A549 (cell line): ENCODE data around the gene PBX1. TPM values are rescaled to one million over a fixed set of nuclear protein-coding genes. Genes with fewer than 3 reads are reported as not detected.

Source experiments
- ATAC-seq, 2 experiments: fragments of 200-7000 bp in 1 of 2; fragments of >200 bp in 1 of 2; cut with Nextera tagmentation in 1 of 2; cut with Tn5 transposase in 1 of 2; 3 replicates each; pipeline versions ENCODE4 v1.8.0 to v1.9.1; 2018 to 2020; ENCODE audit warnings: mild to moderate bottlenecking in 1 of 2, moderate library complexity in 1 of 2
- CTCF ChIA-PET: fragments of 300-600 bp; sonication (Branson Sonifier 250); formaldehyde crosslinking; extraction: SDS; loops from one replicate; lab custom pipeline; 2021; ENCODE audit warnings: antibody characterized with exemption, inconsistent platforms; lab: Yijun Ruan, JAX
- POLR2A ChIA-PET: fragments of 350-600 bp; formaldehyde crosslinking; extraction: SDS; loops from one replicate; lab custom pipeline; 2021; ENCODE audit warnings: antibody characterized with exemption, inconsistent platforms; lab: Yijun Ruan, JAX
- DNase-seq, 2 experiments: peaks; one replicate each; pipeline versions ENCODE4 v3.0.0 to v3.0.0-alpha.2; 2011 to 2016; ENCODE audit warnings: low read depth in 1 of 2, low spot score in 1 of 2
- FAIRE-seq: peaks from 2 replicates; lab custom pipeline; 2011; peaks lifted over from hg19 to GRCh38; lab: Jason Lieb, UNC
- H3K27ac ChIP-seq, 2 experiments: fragments of >200 bp; sonication (Bioruptor Twin); formaldehyde crosslinking; 3 replicates each; pipeline ENCODE4 v1.5.1; 2016 to 2017
- H3K4me1 ChIP-seq: fragments of >200 bp; sonication (Bioruptor Twin); formaldehyde crosslinking; 3 replicates; pipeline ENCODE4 v1.6.1; 2016
- H3K4me2 ChIP-seq: fragments of >200 bp; sonication (Bioruptor Twin); formaldehyde crosslinking; 3 replicates; pipeline ENCODE4 v1.6.1; 2016
- H3K4me3 ChIP-seq: fragments of >200 bp; sonication (Bioruptor Twin); formaldehyde crosslinking; 3 replicates; pipeline ENCODE4 v1.5.1; 2016
- H3K9me3 ChIP-seq: fragments of >200 bp; sonication (Bioruptor Twin); formaldehyde crosslinking; 3 replicates; pipeline ENCODE4 v1.6.1; 2016
- CBX2 ChIP-seq: fragments of 200-600 bp; sonication (generic); IDR thresholded peaks from 2 replicates; pipeline ENCODE4 v1.6.1; 2016; ENCODE audit warnings: low read depth, mild to moderate bottlenecking, borderline replicate concordance
- EHF ChIP-seq: fragments of 250-450 bp; sonication (Bioruptor Pico); IDR thresholded peaks from 2 replicates; pipeline ENCODE4 v1.5.0; 2020; ENCODE audit warnings: mild to moderate bottlenecking
- EHMT2 ChIP-seq: fragments of 200-600 bp; sonication (generic); IDR thresholded peaks from 2 replicates; pipeline ENCODE4 v1.6.1; 2016; ENCODE audit warnings: antibody characterized with exemption, low read depth, mild to moderate bottlenecking, moderate library complexity
- EP300 ChIP-seq, 2 experiments: fragments of >200 bp; sonication (Bioruptor Twin); formaldehyde crosslinking; IDR thresholded peaks; 2 replicates in 1 of 2; 3 replicates in 1 of 2; pipeline ENCODE4 v1.6.1; 2016 to 2017
- ESRRA ChIP-seq: fragments of 150-350 bp; IDR thresholded peaks from 2 replicates; pipeline ENCODE4 v1.6.1; 2014; ENCODE audit warnings: mild to moderate bottlenecking, low read length, borderline replicate concordance
- HEYL ChIP-seq: fragments of 250-450 bp; sonication (Bioruptor Pico); IDR thresholded peaks from 2 replicates; pipeline ENCODE4 v1.8.0; 2021; ENCODE audit warnings: mild to moderate bottlenecking, moderate library complexity
- HOXA7 ChIP-seq: fragments of 250-450 bp; sonication (Bioruptor Pico); IDR thresholded peaks from 2 replicates; pipeline ENCODE4 v1.5.0; 2020; ENCODE audit warnings: mild to moderate bottlenecking, moderate library complexity
- HOXB13 ChIP-seq: fragments of 250-450 bp; sonication (Bioruptor Pico); IDR thresholded peaks from 2 replicates; pipeline ENCODE4 v1.5.0; 2020; ENCODE audit warnings: low read depth, mild to moderate bottlenecking, moderate library complexity
- JUN ChIP-seq, 2 experiments: fragments of >200 bp; sonication (Bioruptor Twin); formaldehyde crosslinking; IDR thresholded peaks; 2 replicates in 1 of 2; 3 replicates in 1 of 2; pipeline ENCODE4 v1.6.1; 2016 to 2017
- KDM5A ChIP-seq: fragments of 200-600 bp; sonication (generic); IDR thresholded peaks from 2 replicates; pipeline ENCODE4 v1.6.1; 2016; ENCODE audit warnings: antibody characterized with exemption, mild to moderate bottlenecking
- NR3C1 ChIP-seq: fragments of >200 bp; sonication (Bioruptor Twin); formaldehyde crosslinking; IDR thresholded peaks from 3 replicates; pipeline ENCODE4 v1.6.1; 2017
- RAD21 ChIP-seq, 2 experiments: fragments of >200 bp in 1 of 2; sonication (Bioruptor Twin) in 1 of 2; formaldehyde crosslinking in 1 of 2; IDR thresholded peaks in 1 of 2; conservative IDR thresholded peaks in 1 of 2; 2 replicates in 1 of 2; 3 replicates in 1 of 2; pipeline ENCODE4 v1.6.1; 2012 to 2018; ENCODE audit warnings: inconsistent platforms in 1 of 2
- RARB ChIP-seq: fragments of 250-450 bp; sonication (Bioruptor Pico); IDR thresholded peaks from 2 replicates; pipeline ENCODE4 v1.8.0; 2021; ENCODE audit warnings: mild to moderate bottlenecking, moderate library complexity
- RNF2 ChIP-seq: fragments of 200-600 bp; sonication (generic); IDR thresholded peaks from 2 replicates; pipeline ENCODE4 v1.6.1; 2016; ENCODE audit warnings: low read depth, mild to moderate bottlenecking, antibody characterized with exemption, moderate library complexity, borderline replicate concordance
- SMC3 ChIP-seq: fragments of >200 bp; sonication (Bioruptor Twin); formaldehyde crosslinking; IDR thresholded peaks from 3 replicates; pipeline ENCODE4 v1.6.1; 2018; ENCODE audit warnings: inconsistent platforms
- SREBF2 ChIP-seq: fragments of 450-650 bp; IDR thresholded peaks from 2 replicates; pipeline ENCODE4 v1.6.1; 2014; ENCODE audit warnings: mild to moderate bottlenecking, moderate library complexity
- ZNF302 ChIP-seq: fragments of 250-450 bp; sonication (Bioruptor Pico); IDR thresholded peaks from 2 replicates; pipeline ENCODE4 v1.9.0; 2021; ENCODE audit warnings: inconsistent platforms, mild to moderate bottlenecking, moderate library complexity
- ZSCAN20 ChIP-seq: fragments of 250-450 bp; sonication (Bioruptor Pico); IDR thresholded peaks from 2 replicates; pipeline ENCODE4 v1.8.0; 2022; ENCODE audit warnings: mild to moderate bottlenecking, moderate library complexity
- WGBS: methylation state at CpG from one replicate; pipeline ENCODE4 v1.1.6; 2017; ENCODE audit errors: missing lambda C conversion rate; 5-methylcytosine and 5-hydroxymethylcytosine counted together
- polyA plus RNA-seq, 4 experiments: library from polyadenylated mRNA; depleted of rRNA in 3 of 4; stranded (reverse); fragments of >200 nt; fragmentation: RNase III in 1 of 4; extraction: RNeasy Plus Mini Kit Qiagen cat#74134 plus additional on column Dnase treatment in 1 of 4; gene quantifications; 2 replicates in 3 of 4; 3 replicates in 1 of 4; pipeline ENCODE4 v1.2.3, GENCODE V29; 2011 to 2017
- TF ChIP-seq, protein P1 (sequence below): fragments of 250-450 bp; sonication (Bioruptor Pico); IDR thresholded peaks from 2 replicates; pipeline ENCODE4 v1.5.0; 2021; ENCODE audit warnings: mild to moderate bottlenecking, moderate library complexity, borderline replicate concordance
- TF ChIP-seq, protein P2 (sequence below): IDR thresholded peaks from 2 replicates; pipeline ENCODE4 v1.6.1; 2012; ENCODE audit warnings: low read depth, borderline replicate concordance
- TF ChIP-seq, protein P3 (sequence below): fragments of 250-450 bp; sonication (Bioruptor Pico); IDR thresholded peaks from 2 replicates; pipeline ENCODE4 v1.5.0; 2020; ENCODE audit warnings: low read depth, mild to moderate bottlenecking, moderate library complexity
- TF ChIP-seq, protein P4 (sequence below): fragments of >200 bp; sonication (Bioruptor Twin); formaldehyde crosslinking; IDR thresholded peaks from 3 replicates; pipeline ENCODE4 v1.5.1; 2016
- TF ChIP-seq, protein P5 (sequence below): fragments of 200-600 bp; sonication (generic); IDR thresholded peaks from 2 replicates; pipeline ENCODE4 v1.6.1; 2016; ENCODE audit warnings: antibody characterized with exemption, mild to moderate bottlenecking, moderate library complexity

PBX1 gene
- polyA plus RNA-seq, 2 of the 4 experiments (the other 2 are of a cell fraction), result 47.8 to 61.5 TPM

DNA sequence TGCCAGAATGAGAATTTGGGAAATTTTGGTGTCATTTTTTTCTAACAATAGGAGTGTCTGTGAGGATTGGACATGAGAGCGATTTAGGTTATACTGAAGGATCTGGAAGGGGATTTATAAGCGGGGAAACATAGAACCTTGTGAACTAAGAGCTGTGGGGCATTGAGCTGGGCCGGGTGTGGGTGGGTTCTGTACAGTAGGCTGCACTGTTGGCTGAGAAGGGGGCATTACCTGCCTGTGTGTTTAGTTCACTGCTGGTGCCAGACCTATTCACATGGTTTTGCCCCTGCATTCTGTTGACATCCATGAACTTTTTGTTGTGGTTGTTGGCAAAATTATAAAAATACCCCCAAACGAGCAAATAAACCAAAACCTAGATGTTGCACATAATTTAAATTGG is 8.8 kb downstream of the PBX1 start (continued):
- TF ChIP-seq, protein P1, sequence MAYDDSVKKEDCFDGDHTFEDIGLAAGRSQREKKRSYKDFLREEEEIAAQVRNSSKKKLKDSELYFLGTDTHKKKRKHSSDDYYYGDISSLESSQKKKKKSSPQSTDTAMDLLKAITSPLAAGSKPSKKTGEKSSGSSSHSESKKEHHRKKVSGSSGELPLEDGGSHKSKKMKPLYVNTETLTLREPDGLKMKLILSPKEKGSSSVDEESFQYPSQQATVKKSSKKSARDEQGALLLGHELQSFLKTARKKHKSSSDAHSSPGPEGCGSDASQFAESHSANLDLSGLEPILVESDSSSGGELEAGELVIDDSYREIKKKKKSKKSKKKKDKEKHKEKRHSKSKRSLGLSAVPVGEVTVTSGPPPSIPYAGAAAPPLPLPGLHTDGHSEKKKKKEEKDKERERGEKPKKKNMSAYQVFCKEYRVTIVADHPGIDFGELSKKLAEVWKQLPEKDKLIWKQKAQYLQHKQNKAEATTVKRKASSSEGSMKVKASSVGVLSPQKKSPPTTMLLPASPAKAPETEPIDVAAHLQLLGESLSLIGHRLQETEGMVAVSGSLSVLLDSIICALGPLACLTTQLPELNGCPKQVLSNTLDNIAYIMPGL (CRISPR knock-in tag), result no peak
- TF ChIP-seq RAD21 (conservative IDR thresholded peaks at IDR 0.05 in 1 of 2, IDR thresholded peaks at IDR 0.05 in 1 of 2), result no peak
- TF ChIP-seq HEYL (CRISPR knock-in tag), result no peak
- no peak for TF ChIP-seq SMC3
- TF ChIP-seq RARB (CRISPR knock-in tag), result no peak

DNA sequence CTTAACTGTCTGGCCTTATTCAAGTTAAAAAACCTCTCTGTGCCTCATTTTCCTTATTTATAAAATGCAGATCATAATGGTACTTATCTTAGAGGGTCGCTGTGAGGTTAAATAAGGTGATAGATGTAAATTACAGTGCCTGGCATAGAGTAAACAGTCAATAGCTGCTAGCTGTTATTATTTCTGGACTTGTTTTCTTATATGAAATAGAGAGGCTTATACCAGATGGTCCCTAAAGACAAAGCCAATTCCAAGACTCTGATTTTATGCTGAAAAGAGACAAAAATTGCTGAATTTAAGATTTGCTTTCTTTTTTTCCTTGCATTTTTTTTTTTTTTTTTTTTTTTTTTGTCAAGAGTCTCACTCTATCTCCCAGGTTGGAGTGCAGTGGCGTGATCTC is 10.3 kb downstream of the PBX1 start:
- Histone ChIP-seq H3K4me1 (peaks cover 32% of the 10 kb centered on the region; the same call in 2 of the 3 replicates), H3K4me3 (no peak overlapping the region), H3K4me2 (no peak overlapping the region), H3K27ac (no peak overlapping the region), H3K9me3 (no peaks in the 10 kb centered on the region)
- TF ChIP-seq ZNF302 (CRISPR knock-in tag), result no peak
- no peak for TF ChIP-seq HEYL (CRISPR knock-in tag)
- ChIA-PET POLR2A (interaction anchor here (0.7 kb wide), 1 partner anchor 522 kb away, joined by 9 read pairs; no protein-coding TSS in a partner anchor), CTCF (no interaction called here)
- no peak for FAIRE-seq
- 69% methylated on average over 2 of the region's 2 CpGs for WGBS
- DNase-seq, result no peak
- no peak for ATAC-seq

DNA sequence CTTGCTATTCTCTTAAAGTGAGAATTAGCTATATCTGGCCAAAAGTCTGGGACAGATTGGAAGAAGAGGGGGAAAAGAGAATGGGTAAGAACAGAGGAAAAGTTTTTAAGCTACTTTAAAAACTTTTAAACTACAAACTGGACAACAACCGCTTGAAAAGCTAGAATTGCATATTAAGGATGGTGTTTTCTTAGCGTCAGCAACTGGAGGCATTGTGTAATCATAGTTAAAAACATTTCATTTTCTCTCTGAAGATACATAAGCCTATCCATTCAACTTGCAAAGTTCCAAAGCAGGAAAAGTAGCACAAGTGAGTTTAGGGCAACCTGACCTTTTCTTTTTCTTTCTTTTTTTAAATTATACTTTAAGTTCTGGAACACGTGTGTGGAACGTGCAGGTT is 10.9 kb downstream of the PBX1 start:
- H3K27ac ChIP-seq, result no peak overlapping the region
- H3K9me3 ChIP-seq, result no peaks in the 10 kb centered on the region
- H3K4me2 ChIP-seq, result no peak overlapping the region
- H3K4me3 ChIP-seq, result no peak overlapping the region
- ChIA-PET CTCF (interaction anchor here (1.2 kb wide), 1 partner anchor 508 kb away, joined by 3 read pairs; no protein-coding TSS in a partner anchor), POLR2A (no interaction called here)
- TF ChIP-seq HOXA7 (no peak), SREBF2 (no peak), RNF2 (no peak), JUN (IDR thresholded peaks at IDR 0.05) (no peak), EP300 (IDR thresholded peaks at IDR 0.05) (no peak), EHF (CRISPR knock-in tag) (no peak), EHMT2 (no peak), HOXB13 (CRISPR knock-in tag) (no peak), NR3C1 (no peak), SMC3 (no peak), ESRRA (no peak), KDM5A (no peak), CBX2 (no peak), ZSCAN20 (CRISPR knock-in tag) (no peak)
- TF ChIP-seq, protein P2, sequence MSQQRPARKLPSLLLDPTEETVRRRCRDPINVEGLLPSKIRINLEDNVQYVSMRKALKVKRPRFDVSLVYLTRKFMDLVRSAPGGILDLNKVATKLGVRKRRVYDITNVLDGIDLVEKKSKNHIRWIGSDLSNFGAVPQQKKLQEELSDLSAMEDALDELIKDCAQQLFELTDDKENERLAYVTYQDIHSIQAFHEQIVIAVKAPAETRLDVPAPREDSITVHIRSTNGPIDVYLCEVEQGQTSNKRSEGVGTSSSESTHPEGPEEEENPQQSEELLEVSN, result no peak
- TF ChIP-seq, protein P3, sequence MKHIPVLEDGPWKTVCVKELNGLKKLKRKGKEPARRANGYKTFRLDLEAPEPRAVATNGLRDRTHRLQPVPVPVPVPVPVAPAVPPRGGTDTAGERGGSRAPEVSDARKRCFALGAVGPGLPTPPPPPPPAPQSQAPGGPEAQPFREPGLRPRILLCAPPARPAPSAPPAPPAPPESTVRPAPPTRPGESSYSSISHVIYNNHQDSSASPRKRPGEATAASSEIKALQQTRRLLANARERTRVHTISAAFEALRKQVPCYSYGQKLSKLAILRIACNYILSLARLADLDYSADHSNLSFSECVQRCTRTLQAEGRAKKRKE (CRISPR knock-in tag), result no peak
- TF ChIP-seq, protein P4, sequence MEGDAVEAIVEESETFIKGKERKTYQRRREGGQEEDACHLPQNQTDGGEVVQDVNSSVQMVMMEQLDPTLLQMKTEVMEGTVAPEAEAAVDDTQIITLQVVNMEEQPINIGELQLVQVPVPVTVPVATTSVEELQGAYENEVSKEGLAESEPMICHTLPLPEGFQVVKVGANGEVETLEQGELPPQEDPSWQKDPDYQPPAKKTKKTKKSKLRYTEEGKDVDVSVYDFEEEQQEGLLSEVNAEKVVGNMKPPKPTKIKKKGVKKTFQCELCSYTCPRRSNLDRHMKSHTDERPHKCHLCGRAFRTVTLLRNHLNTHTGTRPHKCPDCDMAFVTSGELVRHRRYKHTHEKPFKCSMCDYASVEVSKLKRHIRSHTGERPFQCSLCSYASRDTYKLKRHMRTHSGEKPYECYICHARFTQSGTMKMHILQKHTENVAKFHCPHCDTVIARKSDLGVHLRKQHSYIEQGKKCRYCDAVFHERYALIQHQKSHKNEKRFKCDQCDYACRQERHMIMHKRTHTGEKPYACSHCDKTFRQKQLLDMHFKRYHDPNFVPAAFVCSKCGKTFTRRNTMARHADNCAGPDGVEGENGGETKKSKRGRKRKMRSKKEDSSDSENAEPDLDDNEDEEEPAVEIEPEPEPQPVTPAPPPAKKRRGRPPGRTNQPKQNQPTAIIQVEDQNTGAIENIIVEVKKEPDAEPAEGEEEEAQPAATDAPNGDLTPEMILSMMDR, result no peak
- TF ChIP-seq, protein P5, sequence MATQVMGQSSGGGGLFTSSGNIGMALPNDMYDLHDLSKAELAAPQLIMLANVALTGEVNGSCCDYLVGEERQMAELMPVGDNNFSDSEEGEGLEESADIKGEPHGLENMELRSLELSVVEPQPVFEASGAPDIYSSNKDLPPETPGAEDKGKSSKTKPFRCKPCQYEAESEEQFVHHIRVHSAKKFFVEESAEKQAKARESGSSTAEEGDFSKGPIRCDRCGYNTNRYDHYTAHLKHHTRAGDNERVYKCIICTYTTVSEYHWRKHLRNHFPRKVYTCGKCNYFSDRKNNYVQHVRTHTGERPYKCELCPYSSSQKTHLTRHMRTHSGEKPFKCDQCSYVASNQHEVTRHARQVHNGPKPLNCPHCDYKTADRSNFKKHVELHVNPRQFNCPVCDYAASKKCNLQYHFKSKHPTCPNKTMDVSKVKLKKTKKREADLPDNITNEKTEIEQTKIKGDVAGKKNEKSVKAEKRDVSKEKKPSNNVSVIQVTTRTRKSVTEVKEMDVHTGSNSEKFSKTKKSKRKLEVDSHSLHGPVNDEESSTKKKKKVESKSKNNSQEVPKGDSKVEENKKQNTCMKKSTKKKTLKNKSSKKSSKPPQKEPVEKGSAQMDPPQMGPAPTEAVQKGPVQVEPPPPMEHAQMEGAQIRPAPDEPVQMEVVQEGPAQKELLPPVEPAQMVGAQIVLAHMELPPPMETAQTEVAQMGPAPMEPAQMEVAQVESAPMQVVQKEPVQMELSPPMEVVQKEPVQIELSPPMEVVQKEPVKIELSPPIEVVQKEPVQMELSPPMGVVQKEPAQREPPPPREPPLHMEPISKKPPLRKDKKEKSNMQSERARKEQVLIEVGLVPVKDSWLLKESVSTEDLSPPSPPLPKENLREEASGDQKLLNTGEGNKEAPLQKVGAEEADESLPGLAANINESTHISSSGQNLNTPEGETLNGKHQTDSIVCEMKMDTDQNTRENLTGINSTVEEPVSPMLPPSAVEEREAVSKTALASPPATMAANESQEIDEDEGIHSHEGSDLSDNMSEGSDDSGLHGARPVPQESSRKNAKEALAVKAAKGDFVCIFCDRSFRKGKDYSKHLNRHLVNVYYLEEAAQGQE, result no peak
- no peak for DNase-seq
- WGBS, result 79% methylated on average over 4 of the region's 4 CpGs
- no peak for FAIRE-seq
- H3K4me1 ChIP-seq, result peaks cover 25% of the 10 kb centered on the region; the same call in 2 of the 3 replicates
- no peak for ATAC-seq
